ENCODE results near the gene GRK7.

DNA sequence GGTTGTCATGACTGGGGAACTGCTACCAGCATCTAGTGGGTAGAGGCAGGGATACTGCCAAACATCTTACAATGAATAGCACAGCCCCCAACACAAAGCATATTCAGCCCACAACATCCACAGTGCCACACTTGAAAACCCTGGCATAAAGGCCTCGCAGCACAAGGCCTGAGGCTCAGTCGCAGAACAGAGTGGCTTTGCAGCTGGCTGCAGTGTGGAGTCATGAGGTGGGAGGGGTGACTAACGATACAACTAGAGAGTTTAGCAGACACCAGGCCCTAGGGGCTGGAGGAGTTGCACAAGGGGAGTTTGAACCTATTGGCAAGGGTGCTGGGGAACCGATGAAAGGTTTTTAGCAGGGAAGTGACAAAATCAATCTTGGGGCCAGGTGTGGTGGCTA lies 32.1 kb downstream of the GRK7 start:
- TF ChIP-seq, protein P1, sequence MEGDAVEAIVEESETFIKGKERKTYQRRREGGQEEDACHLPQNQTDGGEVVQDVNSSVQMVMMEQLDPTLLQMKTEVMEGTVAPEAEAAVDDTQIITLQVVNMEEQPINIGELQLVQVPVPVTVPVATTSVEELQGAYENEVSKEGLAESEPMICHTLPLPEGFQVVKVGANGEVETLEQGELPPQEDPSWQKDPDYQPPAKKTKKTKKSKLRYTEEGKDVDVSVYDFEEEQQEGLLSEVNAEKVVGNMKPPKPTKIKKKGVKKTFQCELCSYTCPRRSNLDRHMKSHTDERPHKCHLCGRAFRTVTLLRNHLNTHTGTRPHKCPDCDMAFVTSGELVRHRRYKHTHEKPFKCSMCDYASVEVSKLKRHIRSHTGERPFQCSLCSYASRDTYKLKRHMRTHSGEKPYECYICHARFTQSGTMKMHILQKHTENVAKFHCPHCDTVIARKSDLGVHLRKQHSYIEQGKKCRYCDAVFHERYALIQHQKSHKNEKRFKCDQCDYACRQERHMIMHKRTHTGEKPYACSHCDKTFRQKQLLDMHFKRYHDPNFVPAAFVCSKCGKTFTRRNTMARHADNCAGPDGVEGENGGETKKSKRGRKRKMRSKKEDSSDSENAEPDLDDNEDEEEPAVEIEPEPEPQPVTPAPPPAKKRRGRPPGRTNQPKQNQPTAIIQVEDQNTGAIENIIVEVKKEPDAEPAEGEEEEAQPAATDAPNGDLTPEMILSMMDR (conservative IDR thresholded peaks at IDR 0.05; ENCODE audit: low read depth, low read length), result no peak
- no peak for TF ChIP-seq MXI1 (IDR thresholded peaks at IDR 0.05; ENCODE audit: borderline replicate concordance, low read depth, low read length)
- TF ChIP-seq MAFK (IDR thresholded peaks at IDR 0.05; ENCODE audit: low read depth, low read length), result no peak
- no peak for TF ChIP-seq POLR2A (IDR thresholded peaks at IDR 0.05; ENCODE audit: low read depth, low read length)
- TF ChIP-seq MAZ (IDR thresholded peaks at IDR 0.05; ENCODE audit: borderline replicate concordance, low read depth, low read length), result no peak
- no peak for TF ChIP-seq BHLHE40 (IDR thresholded peaks at IDR 0.05; ENCODE audit: low read depth, low read length)
- no peak for TF ChIP-seq RAD21 (IDR thresholded peaks at IDR 0.05; ENCODE audit: low read length)

Measured in IMR-90 (cell line).